Body of pancreas (tissue), 4 donors: Measurements from ENCODE around the gene KIZ.

Experiments
- POLR2A ChIP-seq, 3 donors: fragments of 450-650 bp; IDR thresholded peaks; one replicate each; pipeline ENCODE4 v1.6.1; 2016; ENCODE audit warnings: antibody characterized with exemption in 3 of 3, mild to moderate bottlenecking in 2 of 3
- TF ChIP-seq, protein P1 (sequence below), 7 experiments: fragments of 450-650 bp in 4 of 7; fragments of 200-600 bp in 3 of 7; sonication (generic) in 3 of 7; IDR thresholded peaks; one replicate each; pipeline ENCODE4 v1.5.1; 2016 to 2019; ENCODE audit warnings: antibody characterized with exemption in 7 of 7

DNA sequence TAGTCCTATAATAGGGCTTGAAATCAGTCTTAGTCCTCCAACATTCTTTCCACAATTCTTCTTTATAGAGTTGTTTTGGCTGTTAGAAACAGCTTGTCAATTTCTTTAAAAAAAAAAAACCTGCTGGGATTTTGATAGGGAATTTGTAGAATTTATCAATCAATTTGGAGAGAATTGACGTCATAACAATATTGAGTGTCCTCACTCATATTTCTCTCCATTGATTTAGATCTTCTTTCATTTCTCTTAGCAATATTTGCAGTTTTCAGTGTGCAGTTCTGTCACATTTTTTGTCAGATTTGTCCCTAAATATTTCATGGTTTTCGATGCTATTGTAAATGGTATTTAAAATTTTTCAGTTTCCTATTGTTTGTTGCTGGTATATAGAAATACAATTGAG lies 14.5 kb upstream of the KIZ start:
- TF ChIP-seq, protein P1, sequence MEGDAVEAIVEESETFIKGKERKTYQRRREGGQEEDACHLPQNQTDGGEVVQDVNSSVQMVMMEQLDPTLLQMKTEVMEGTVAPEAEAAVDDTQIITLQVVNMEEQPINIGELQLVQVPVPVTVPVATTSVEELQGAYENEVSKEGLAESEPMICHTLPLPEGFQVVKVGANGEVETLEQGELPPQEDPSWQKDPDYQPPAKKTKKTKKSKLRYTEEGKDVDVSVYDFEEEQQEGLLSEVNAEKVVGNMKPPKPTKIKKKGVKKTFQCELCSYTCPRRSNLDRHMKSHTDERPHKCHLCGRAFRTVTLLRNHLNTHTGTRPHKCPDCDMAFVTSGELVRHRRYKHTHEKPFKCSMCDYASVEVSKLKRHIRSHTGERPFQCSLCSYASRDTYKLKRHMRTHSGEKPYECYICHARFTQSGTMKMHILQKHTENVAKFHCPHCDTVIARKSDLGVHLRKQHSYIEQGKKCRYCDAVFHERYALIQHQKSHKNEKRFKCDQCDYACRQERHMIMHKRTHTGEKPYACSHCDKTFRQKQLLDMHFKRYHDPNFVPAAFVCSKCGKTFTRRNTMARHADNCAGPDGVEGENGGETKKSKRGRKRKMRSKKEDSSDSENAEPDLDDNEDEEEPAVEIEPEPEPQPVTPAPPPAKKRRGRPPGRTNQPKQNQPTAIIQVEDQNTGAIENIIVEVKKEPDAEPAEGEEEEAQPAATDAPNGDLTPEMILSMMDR (IDR thresholded peaks at IDR 0.05) = no peak
- no peak for TF ChIP-seq POLR2A (IDR thresholded peaks at IDR 0.05)
